H1 (cell line): Measurements from ENCODE around the gene SLC25A20. TPM values are rescaled to one million over a fixed set of nuclear protein-coding genes. Genes with fewer than 3 reads are reported as not detected.

Experiments
- ATF2 ChIP-seq: IDR thresholded peaks from 2 replicates; pipeline ENCODE4 v1.6.1; 2012; ENCODE audit warnings: low read length, inconsistent platforms
- CBX8 ChIP-seq: fragments of 300-800, 300-1000 bp; sonication (generic); IDR thresholded peaks from 2 replicates; pipeline ENCODE4 v1.7.1; 2016; ENCODE audit warnings: low read depth, low read length, borderline replicate concordance
- CHD7 ChIP-seq: fragments of 300-600 bp; sonication (generic); IDR thresholded peaks from 2 replicates; pipeline ENCODE4 v1.7.1; 2012; ENCODE audit warnings: low read length, moderate library complexity, mild to moderate bottlenecking, inconsistent platforms; ENCODE audit not compliant: insufficient replicate concordance
- CTCF ChIP-seq, 3 experiments: IDR thresholded peaks; 1 replicate in 2 of 3; 2 replicates in 1 of 3; pipeline versions ENCODE4 v1.5.1 to v1.6.1; 2011; ENCODE audit warnings: low read length in 3 of 3, mild to moderate bottlenecking in 3 of 3, inconsistent platforms in 2 of 3, low read depth in 1 of 3, moderate library complexity in 1 of 3; ENCODE audit not compliant: insufficient read depth in 1 of 3; ENCODE audit errors: control extremely low read depth in 1 of 3
- FOSL1 ChIP-seq: IDR thresholded peaks from 2 replicates; pipeline ENCODE4 v1.6.1; 2011; ENCODE audit warnings: mild to moderate bottlenecking, low read depth, low read length, moderate library complexity; ENCODE audit not compliant: insufficient read depth
- MAFK ChIP-seq: IDR thresholded peaks from 2 replicates; pipeline ENCODE4 v1.6.1; 2012; ENCODE audit warnings: low read depth, mild to moderate bottlenecking, improper control_type of control experiment, low read length
- POLR2A ChIP-seq, 2 experiments: IDR thresholded peaks; 1 replicate in 1 of 2; 2 replicates in 1 of 2; pipeline ENCODE4 v1.6.1; 2011; ENCODE audit warnings: low read depth in 2 of 2, low read length in 2 of 2, mild to moderate bottlenecking in 2 of 2; ENCODE audit errors: control extremely low read depth in 1 of 2
- TEAD4 ChIP-seq: IDR thresholded peaks from 2 replicates; pipeline ENCODE4 v1.6.1; 2012; ENCODE audit warnings: low read depth, low read length, inconsistent platforms, mixed read lengths
- polyA plus RNA-seq, 7 experiments: library from polyadenylated mRNA; depleted of rRNA in 3 of 7; stranded (reverse) in 5 of 7; unstranded in 2 of 7; fragments of >200 nt in 5 of 7; fragments of 200-250 nt in 2 of 7; gene quantifications; 1 replicate in 5 of 7; 2 replicates in 1 of 7; 4 replicates in 1 of 7; pipeline versions ENCODE4 v1.2.1 to v1.2.3, GENCODE V29; 2011 to 2013; ENCODE audit warnings: missing spikeins in 2 of 7, mixed read lengths in 2 of 7
- total RNA-seq: library from RNA; stranded (reverse); fragmentation: NEBNext Ultra II Directional; extraction: Animal tissue kit (Norgen Biotek cat#: 25700); gene quantifications from 2 replicates; pipeline ENCODE4 v1.2.1, GENCODE V29; 2021

The SLC25A20 gene
- total and polyA plus RNA-seq, 2 of the 8 experiments (the other 6 are each of a cell fraction or from before 2014, with no cell fraction given), result 3.8 to 4.0 TPM

DNA sequence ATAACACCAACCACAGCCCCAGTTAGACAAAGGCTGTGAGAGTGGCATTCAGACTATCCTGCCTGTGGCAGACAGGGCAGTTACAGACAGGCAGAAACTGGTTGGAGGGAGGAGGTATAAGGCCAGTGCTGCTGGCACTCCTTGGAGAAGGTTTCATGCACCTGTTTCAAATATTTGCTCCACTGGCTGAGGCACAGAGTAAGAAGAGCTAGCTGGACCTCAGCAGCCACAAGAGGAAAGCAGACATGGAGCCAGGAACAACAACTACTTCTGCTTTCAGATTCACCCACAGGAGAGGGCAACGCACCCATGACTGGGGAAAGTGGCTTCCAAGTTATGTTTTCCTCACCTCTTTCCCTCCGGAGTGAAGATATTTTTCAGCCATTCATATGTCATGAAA is 39.5 kb downstream of the SLC25A20 start (continued):
- TF ChIP-seq CHD7, result no peak
- TF ChIP-seq CTCF (IDR thresholded peaks at IDR 0.05; ENCODE audit: control extremely low read depth in 1 of 3, insufficient read depth in 1 of 3, low read depth in 1 of 3, low read length in 3 of 3), result no peak
- no peak for TF ChIP-seq POLR2A (IDR thresholded peaks at IDR 0.05; ENCODE audit: control extremely low read depth in 1 of 2, low read depth in 2 of 2, low read length in 2 of 2)
- no peak for TF ChIP-seq CBX8
- TF ChIP-seq FOSL1, result no peak
- TF ChIP-seq ATF2, result no peak
- no peak for TF ChIP-seq TEAD4
- TF ChIP-seq MAFK, result no peak
